NCI-H2227 treated with DMSO at 0.1 percent for 48 hours (cell line): ENCODE results near the gene DYNC2H1.

Experiments
- DNase-seq: peaks from one replicate; lab custom pipeline; 2025; lab: John Stamatoyannopoulos, UW

DYNC2H1 gene, protein sequence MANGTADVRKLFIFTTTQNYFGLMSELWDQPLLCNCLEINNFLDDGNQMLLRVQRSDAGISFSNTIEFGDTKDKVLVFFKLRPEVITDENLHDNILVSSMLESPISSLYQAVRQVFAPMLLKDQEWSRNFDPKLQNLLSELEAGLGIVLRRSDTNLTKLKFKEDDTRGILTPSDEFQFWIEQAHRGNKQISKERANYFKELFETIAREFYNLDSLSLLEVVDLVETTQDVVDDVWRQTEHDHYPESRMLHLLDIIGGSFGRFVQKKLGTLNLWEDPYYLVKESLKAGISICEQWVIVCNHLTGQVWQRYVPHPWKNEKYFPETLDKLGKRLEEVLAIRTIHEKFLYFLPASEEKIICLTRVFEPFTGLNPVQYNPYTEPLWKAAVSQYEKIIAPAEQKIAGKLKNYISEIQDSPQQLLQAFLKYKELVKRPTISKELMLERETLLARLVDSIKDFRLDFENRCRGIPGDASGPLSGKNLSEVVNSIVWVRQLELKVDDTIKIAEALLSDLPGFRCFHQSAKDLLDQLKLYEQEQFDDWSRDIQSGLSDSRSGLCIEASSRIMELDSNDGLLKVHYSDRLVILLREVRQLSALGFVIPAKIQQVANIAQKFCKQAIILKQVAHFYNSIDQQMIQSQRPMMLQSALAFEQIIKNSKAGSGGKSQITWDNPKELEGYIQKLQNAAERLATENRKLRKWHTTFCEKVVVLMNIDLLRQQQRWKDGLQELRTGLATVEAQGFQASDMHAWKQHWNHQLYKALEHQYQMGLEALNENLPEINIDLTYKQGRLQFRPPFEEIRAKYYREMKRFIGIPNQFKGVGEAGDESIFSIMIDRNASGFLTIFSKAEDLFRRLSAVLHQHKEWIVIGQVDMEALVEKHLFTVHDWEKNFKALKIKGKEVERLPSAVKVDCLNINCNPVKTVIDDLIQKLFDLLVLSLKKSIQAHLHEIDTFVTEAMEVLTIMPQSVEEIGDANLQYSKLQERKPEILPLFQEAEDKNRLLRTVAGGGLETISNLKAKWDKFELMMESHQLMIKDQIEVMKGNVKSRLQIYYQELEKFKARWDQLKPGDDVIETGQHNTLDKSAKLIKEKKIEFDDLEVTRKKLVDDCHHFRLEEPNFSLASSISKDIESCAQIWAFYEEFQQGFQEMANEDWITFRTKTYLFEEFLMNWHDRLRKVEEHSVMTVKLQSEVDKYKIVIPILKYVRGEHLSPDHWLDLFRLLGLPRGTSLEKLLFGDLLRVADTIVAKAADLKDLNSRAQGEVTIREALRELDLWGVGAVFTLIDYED (N-terminal part only)

DNA sequence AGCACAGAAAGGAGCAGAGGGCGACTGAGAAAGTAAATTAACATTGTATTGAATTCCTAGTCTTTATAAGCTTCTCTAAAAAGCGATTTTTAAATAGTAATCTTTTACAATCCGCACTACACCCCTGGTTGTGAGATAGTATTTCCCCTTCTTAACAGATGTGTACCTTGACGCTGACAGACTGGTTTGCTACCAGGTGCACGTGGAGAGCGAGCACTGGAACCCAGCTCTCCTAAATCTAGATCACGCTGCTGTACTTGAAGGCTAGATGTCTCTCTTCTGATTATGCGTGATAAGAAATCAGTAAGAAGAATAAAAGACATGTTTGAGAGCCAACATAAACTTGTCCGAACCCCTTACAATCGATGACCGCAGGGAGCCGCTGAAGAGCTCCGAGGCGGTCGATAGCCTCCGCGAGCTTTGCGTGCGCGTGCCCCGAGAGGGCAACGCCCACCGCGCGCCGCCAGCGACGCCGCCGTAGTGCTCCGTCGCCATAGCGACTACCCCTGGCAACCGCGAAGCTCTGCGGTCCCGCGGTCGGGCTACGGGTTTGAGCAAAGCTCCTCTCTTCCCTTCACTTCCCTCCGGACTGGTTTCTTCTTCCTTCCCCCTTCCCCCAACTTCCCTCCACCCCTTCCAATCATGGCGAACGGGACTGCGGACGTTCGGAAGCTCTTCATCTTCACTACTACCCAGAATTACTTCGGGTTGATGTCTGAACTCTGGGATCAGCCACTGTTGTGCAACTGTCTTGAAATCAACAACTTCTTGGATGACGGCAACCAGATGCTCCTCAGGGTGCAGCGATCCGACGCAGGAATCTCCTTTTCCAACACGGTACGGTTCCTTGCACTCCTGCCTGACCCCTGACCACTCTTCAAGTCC, at the start of gene DYNC2H1:
Gene DYNC2H1 (plus strand): TSS at position 494 of the 885 bp plus-strand sequence. CDS start 149 bp downstream, at position 643.
- peak; percentile 80 for DNase-seq

DNA sequence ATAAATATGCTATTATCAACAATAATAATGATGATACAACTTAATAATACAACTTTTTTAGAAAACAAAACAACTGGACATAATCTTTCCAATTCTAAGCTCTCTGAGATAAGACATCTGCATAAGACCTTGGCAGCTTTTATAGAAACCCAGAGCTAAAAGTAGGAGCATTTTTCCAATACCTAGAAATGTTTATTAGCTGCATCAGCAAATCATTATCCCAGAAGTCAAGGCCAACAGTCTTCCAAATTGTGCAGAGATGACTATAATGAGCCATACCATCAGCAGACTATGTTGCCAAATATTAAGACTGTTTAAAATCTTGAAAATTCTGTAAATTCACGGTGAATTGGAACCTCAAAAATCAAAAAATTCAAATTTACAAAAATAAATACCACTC, 47.6 kb upstream of the DYNC2H1 start:
- DNase-seq, result no peak

DNA sequence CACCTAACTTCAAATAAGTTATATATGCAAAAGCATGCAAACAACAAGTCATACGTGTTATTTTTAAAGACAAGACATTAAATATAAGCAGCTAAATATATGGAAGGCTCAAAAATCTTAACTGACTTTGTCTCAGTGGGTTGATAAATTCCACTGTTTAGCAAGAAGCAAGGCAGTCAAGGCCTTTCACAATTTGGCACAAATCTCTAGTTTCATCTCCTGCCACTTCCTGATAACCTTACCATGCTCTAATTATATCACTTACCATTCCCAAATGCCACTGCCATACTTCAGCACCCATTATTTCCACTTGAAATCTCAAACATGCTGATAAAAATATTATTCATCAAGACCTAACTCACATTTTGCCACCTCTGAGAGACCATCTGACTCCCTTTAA, 42.1 kb upstream of the DYNC2H1 start:
- DNase-seq, result no peak

DNA sequence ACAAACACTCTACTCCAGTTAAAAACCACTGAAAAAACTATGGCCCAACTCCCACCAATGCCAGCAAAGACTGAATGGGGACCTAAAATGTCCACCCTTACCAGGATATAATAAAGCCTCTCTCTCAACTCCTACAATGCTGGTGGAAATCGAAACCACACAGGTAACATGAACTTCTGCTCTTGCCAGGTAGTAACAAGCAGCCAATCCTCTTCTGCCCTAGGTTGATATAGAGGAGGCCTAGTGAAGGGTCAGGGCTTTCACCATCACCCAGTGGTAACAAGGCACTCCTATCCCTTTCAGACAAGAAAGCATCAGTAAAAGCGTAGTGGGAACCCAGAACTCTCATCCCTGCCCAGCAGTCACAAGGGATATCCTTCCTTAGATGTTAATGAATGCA, 39.9 kb upstream of the DYNC2H1 start:
- DNase-seq, result no peak

DNA sequence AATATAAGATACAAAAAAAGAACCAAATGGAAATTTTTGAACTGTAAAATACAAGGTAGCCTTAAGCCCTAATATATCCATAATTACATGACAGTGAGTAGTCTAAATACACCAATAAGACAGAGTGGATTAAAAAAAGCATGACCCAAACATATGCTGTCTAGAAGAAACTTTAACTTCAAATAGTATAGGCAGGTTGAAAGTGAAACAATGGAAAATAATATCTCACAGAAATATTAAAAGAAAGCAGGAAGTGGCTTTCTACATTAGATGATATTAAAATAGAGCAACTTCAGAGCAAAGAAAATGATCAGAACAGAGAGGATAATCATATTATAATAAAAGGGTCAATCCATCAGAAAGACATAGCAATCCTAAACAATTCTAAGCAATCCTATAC, 39.1 kb upstream of the DYNC2H1 start:
- DNase-seq, result no peak

DNA sequence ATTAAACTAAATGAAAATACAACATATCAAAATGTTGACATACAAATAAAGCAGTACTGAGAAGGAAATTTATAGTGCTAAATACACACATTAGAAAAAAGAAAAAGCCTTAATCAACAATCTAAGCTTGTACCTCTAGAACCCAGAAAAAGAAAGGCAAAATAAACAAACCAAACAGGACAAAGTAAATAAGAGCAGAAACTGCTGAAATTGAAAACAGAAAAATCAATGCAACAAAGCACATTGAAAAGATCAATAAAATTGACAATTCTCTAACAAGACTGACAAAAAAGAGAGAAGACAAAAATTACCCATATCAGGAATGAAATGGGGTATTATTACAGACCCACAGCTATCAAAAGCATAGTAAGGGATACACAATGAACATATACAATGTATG, 38.2 kb upstream of the DYNC2H1 start:
- no peak for DNase-seq

DNA sequence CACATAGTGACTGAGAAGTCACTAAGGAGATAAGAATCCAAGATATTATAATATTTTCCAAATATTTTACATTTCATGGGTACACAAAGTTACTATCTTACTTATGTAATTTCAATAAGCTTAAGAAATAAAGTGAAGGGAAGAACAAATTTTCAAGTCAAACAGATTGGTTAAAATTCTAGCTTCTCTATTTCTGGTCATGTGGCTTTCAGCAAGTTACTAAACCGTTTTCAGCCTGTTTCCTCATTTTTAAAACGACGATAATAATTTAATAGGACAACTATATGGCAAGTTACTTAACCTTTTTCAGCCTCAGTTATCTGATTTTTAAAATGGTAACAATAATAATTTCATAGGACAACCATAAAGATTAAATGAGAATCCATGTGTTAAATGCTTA, 32.9 kb upstream of the DYNC2H1 start:
- DNase-seq, result no peak

DNA sequence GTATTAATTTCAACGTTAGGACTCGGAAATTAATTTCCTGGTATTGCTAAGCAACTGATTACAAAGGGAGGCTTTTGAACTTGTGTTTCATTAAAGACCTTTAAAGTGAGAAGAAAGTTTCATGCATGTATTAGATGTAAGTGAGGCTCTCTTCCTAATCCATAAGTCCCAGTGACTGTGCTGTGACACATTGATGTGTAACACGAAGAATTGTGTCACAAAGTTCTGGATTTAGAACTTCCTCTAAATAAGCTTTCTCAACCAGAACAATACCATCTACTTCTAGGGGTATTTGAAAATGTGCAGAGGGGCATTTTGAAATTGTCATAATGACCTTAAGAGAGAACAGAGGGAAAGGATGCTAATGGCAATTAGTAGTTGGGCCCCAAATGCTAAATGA, 31.7 kb upstream of the DYNC2H1 start:
- DNase-seq, result no peak

DNA sequence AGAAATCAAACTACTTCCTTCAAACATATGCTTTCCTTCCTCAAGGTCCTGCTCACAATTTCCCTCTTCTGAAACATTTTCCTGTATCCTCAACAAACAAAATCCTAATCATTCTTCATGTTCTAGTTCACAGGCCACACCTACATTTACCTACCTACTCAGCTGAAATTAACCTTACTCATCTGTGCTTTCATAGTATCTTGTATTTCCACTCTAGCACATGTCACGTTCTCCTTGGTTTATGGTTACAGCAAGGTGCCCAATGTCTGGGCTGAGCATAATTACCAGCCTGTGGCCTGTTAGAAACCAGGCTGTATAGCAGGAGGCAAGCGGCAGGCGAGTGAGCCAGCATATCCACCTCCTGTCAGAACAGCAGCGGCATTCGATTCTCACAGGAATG, 30.5 kb upstream of the DYNC2H1 start:
- no peak for DNase-seq

DNA sequence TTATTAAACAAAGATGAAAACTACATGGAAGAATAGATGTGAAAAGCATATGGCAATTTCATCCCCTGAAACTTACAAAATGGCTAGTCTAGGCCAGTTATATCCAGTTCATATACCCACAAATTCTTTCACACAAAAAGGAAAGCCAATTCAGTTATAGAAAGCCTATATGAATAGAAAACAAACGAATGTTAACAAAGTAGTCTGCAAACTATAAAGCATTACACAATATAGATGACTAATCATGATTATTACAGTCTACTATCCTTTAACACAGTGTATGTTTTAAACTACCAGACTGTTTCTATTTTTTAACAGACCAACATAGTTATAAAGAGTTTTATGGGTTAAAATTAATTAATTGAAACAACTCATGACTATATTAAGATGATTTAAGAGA, 29.4 kb upstream of the DYNC2H1 start:
- DNase-seq, result no peak

DNA sequence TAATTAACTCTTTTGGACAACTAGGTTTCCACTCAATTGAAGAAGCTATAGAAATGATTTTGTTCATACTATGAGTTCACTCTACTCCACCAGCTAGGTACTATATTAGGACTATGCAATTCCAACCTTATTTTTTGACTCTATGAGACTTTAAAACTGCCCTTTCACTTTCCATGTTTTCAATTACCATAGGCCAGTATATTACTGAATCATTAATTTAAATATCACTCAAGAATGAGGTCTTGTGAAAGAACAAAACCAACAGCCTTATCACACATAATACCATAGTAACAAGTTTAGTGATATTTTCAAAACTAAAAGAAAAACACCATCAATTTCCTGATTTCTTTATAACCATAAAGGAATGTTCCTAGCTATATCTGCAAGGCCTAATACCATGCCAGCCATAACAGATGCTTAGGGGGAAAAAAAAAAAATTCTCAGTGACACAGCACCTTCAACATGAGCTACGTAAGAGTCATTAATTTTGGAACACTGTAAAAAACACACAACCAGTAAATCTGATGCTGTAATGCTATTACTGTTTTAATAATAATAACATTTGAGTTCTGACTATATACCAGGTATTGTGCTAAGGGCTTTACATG, 23.4 kb upstream of the DYNC2H1 start:
- no peak for DNase-seq

DNA sequence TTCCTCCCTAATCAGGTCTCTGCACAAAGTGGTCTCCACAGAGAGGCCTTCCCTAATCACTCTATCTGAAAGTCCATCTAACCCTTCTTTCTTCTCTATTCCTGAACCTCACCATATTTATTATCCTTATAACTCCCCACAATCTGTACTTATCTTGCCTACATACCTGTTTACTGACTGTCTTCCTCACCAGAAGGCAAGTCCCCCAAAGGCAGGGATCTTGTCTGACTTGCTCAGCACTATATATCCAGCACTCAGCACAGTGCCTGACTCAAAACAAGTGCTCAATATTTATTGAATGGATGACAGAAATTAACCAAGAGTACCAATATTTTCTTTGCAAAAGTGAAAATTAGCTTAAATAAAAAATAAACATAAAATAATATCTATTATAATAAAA, 22.8 kb upstream of the DYNC2H1 start:
- no peak for DNase-seq

DNA sequence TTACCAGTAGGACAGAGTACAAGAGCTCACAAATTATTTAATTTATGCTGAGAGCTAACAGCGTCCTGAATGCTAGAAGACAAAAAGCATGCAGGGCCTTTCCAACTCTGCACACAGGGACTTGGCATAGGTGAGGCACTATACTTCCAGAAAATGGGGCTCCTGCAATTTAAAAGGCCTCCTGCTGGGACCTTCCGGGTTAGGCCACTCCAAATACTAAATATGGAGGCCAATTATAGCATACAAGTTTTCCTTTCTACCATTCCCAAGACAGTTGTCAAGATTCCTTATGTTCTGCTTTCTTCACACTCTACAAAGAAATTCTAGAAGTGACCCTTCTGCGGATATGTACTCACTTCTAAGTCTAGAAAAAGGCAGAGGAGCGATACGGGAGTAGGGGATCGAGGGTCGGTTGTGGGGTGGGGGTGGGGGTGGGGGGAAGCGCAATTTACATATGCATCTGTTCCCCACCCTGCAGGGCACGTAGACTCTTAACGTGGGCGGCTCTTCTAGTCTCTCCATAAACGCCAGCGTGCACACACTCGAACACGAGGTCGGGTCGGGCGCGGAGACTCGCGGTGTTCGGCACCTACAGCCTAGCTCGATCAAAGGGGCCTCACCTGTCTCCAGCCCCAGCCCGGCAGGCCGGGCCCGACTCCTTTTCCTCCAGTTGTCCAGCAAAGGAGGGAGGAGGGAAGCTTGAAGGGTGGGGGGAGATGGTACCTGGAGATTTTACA, 18.0 kb upstream of the DYNC2H1 start:
- DNase-seq, result no peak

DNA sequence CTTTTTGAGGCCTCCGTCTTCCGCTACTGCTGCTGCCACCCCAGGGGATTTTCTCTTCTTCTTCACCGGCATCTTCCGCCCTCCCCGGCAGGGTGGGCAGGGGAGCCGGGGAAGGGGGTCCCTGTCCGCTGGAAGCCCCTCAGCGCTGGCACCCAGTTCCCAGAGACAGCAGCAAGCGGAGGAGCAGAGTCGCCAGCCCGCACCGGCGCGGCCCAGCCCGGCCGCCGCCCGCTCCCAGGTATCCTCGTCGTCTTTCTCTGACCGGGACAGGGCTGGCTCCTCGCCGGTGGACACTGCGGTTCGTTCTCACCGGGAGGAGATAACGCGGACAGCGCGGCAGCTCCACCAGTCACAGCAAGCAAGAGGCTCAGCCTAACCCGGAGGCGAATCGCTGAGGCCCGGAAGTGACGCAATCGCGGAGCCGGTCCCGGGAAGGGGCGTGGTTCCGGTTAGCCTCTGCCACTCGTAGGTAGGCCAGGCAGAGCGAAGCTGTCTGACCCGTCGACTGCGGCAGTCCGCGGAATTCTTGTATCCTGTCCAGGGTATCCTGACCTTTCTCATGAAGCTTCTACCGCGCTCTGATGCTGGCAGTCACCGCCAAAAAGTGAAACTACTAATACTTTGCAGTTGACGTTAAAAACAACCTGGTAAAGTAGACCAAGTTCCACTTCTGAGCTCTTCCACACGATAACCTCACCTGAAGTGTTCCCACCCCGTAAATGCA, 17.3 kb upstream of the DYNC2H1 start, which contains the start of gene DCUN1D5:
Gene DCUN1D5 (minus strand): TSS at position 360 of the 724 bp plus-strand sequence. CDS start 288 bp downstream, at position 72.
- DNase-seq, result peak; percentile 72

DNA sequence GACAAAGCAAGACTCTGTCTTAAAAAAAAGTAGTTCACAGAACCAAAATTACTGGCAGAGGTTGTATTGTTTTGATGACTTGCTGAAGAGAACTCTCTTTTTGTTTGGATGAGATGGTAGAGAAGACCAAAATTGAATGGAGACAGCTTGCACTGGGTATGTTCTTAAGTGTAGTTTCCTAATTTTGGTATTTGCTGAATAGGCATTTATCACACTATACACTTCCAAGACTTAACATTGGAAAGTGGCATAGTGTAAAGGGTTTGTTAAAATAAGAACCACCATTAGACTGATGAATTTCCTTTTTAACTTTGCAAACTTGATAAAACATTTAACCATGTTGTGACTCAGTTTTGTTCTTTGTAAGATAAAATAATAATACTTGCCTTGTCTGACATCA, 11.9 kb upstream of the DYNC2H1 start:
- no peak for DNase-seq

DNA sequence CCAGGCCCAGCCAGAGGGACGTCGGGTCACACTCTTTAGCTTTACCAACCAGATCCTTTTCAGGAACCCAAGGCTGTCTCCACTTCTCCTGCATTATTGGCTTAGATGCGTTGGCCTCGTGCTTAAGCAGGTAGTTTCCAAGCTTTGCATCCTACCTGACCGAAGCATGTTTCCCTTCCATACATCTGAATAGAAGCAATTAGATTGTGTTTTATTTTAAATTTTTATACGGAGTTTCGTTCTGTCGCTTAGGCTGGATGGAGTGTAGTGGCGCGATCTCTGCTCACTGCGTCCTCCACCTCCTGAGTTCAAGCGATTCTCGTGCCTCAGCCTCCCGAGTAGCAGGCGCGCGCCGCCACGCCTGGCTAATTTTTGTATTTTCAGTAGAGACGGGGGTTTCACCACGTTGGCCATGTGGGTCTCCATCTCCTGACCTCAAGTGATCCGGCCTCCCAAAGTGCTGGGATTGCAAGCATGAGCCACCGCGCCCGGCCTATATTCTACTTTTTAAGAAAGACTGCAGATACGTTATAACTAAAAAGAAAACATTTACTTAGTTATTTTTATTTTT, 677 bp downstream of the DYNC2H1 start:
- no peak for DNase-seq

DNA sequence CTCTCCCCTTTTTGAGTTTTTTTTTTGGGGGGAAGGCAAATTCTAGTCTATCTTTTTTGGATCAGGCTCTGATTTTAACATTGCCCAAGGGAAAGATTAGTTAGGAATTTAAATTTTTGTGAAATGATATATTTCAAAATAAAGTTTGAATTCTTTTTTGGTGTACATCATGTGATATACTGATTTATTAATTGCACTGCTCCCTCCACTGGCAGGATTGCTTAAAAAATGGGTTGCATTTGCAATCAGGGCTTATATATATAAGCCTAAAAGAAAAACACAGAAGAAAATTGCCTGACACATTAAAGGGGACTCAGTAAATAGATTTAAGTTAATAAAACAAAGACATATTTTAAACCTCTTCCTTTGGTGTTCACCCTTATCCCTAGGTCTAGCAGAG, 1.2 kb downstream of the DYNC2H1 start:
- DNase-seq, result no peak

DNA sequence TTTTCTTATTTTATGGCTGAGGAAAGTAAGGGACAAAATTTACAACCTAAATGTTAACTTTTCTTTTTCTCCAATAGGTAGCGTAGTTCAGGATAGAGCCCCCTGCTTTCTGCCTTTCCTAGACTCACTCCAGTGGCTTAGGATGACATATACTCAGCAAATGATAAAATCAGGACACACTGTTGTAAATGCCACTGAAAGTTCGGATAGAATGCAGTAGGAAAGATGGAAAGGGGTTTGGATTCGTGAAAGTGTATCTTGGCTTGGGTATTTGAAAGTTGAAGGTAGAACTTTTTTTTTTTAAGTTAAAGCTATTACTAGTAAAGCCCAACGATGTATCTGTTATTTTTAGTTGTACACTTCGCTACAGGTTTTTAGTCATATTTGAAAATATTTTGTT, 2.2 kb downstream of the DYNC2H1 start:
- no peak for DNase-seq

DNA sequence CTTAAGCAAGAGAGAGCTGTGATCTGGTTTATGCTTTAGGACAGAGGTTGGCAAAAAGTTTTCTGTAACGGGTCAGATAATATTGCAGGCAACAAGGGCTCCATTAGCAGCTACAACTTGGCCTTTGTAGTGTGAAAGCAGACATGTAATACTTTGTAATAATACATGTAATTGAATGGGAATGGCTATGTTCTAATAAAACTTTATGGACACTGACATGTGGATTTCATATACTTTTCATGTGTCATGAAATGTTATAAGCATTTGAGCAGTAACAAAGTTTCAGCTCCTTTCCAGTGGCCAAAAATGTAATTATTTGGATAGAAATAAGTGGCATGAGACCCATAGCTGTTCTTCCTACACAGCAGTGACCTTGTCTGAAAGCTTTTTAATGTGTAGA, 3.1 kb downstream of the DYNC2H1 start:
- DNase-seq, result no peak
